ENCODE data around the gene SYMPK.
"Not testable (repeated sequence)": the region's sequence is repeated elsewhere in the genome, so short reads cannot be mapped to it uniquely, and the experiment has no call there.

SYMPK gene

GRCh38 chr19:45885556-45886426 lies 22.8 kb upstream of the SYMPK start, which contains the start of gene IRF2BP1:
Gene IRF2BP1, minus strand, starts transcription at chr19:45886141. Its CDS starts 367 bp downstream, at chr19:45885774.
- DNase-seq (ENCODE audit: low read depth) = peak; percentile 80

DNA sequence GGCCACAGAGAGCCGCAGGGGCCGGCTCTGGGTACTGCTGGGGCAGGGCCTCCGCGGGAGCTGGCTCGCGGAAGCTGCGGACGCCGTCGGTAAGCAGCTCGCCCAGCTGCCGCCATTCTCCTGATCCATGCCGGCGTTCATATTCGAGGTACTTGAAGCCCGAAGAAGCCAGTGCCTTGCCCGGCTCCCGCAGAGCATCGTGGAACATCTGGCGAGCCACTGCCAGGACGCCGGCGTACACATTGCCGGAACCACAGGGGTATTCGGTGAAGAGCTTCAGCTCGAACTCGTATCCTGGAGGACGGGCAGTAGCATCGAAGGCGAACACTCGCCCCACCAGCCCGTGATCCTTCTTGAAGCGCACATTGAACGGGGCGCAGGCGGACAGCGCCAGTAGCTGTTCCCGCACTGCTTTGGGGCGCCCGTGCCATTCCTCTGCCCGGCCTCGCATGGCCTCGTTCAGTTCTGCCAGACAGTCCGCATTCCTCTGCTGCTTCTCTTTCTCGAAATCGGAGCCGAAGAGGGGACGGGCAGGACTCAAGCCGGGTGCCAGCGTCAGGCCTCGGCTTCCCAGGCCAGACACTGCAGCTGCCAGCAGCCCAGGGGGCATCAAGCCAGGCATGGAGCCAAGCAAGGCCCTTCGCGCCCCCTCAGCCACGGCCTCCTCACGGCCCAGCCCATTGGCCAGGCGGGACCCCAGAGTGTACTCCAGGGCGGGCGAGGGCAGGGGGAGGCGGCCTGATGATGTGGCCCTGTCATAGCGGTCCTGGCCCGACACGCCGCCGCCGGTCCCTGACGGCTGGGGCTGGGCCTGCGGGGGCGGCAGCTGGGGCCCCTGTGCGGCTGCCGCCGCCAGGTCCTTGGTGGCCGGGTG lies 22.0 kb upstream of the SYMPK start:
- DNase-seq (ENCODE audit: low read depth) = no peak

DNA sequence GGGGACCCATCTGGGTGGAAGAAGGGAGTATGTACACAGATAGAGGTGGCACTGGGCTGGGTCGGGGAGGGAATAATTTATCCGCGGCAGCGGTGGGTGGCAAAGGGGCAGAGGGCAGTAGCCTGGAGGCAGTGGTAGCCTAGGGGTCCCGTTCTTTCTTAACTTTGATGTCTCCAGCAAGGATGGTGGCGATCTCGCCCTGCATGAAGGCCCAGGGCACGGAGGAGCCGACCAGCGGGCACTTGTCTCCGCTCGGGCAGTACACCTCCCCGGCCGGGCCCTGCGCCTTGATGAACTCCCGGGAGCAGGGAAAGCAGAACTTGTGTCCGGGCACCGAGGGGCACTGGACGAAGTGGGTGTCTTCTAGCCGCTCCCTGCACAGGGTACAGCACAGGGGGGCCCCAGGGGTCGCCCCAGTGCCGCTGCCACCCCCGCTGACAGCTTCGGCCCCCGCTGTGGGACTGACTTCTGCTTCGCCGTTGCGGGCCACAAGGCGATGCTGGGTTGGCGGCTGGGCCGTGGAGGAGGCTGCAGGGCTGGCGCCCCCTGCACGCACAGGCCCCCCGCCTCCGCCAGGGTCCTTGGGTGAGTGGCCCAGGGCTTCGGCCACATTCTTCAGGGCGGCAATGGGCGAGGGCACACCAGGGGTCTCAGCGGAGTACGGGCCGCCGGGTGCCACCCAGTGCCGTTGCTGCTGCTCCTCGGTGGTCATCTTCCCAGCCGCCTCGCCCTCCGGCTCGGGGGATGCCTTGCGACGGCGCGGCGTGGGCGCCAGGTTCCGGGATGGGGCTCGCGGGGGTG lies 21.1 kb upstream of the SYMPK start:
- DNase-seq (ENCODE audit: low read depth) = no peak

DNA sequence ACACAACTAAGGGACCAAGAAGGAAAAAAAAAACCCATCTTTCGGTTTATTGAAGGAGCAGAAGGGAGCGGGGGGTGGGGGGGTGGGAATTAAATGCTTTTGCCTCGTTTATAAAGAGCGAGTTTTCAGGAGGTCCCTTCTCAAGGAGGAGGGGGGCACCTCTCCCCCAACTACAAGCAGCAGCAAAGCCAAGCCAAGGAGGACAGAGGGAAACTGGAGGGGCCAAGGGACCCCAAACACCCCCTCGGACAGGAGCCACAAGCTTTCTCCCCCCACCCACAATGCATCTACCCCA lies 20.6 kb upstream of the SYMPK start:
- no peak for DNase-seq (ENCODE audit: low read depth)

GRCh38 chr19:45882652-45883585 lies 20.0 kb upstream of the SYMPK start:
- peak; percentile 79 for DNase-seq (ENCODE audit: low read depth)

- DNase-seq (ENCODE audit: low read depth) = no peak
Observed at GRCh38 chr19:45881909-45882528, 19.1 kb upstream of the SYMPK start.

DNA sequence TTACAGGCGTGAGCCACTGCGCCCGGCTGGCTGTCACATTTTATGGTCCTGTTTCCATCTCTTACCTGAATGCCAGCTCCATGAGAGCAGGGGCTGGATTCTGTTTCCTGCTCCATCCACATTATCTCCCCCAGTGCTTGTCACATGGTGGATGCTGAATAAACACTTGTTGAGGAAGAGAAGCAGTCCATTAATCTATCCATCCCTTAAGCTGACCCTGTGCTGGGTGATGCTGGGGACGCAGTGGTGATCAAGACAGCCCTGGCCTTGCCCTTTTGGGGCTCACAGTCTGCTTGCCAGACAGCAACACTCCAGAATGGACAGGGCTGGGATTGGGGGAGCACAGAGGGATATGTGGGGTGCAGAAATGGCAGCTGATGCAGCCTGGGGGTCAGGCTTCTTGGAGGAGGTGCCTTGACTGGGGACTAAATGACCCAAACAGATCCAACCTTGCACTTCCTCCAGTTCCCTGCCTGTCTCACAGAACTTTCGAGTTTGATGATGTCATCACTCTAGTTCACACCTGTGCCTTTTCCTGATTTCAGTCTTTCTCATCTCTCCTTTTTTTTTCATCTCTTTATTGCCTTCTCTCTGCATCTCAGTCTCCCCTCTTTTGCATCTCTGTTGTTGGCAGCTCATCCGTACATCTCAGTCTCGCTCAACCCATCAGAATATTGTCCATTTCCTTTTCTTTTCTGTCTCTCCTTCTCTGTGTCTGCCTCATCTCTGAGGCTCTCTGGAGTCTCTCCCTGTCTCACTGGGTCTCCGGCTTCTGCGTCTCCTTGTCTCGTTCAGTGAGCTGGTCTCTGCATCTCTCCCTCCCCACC lies 18.3 kb upstream of the SYMPK start:
- DNase-seq (ENCODE audit: low read depth) = no peak

GRCh38 chr19:45879971-45880370 lies 17.0 kb upstream of the SYMPK start:
- no peak for DNase-seq (ENCODE audit: low read depth)

GRCh38 chr19:45879055-45879454 lies 16.1 kb upstream of the SYMPK start:
- no peak for DNase-seq (ENCODE audit: low read depth)

DNA sequence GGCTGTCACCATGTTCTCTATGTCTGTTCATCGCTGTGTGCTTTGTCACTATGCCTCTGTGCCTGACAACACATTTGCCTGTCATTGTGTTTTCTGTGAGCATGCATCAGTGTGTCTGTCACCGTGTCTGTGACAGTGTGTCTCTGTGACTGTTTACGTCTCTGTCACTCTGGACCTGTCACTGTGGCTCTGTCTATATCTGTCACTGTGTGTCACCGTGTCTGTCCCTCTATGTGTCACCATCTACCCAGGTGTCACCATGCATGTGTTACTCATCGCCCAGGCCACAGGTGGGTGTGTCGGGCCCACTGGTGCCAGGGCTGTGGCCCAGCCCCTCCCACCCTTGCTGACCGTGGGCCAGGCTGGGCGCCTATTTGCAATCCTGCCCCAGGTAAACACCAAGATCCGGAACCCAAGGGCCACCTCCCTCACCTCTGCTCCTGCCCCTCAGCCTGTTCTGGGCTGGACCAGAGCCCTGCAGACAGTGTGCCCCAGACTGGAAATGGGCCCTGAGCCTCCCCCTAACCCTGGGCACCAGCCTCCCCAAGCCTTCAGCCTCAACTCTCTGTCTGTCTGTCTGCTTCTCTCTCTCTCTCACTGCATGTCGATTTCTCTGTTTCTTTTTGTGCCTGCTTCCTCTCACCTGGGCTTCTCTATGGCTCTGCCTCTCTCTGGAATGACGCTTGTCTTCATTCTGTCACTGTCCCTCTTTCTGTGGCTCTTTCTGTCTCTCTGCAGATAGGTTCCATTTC lies 15.3 kb upstream of the SYMPK start:
- no peak for DNase-seq (ENCODE audit: low read depth)

DNA sequence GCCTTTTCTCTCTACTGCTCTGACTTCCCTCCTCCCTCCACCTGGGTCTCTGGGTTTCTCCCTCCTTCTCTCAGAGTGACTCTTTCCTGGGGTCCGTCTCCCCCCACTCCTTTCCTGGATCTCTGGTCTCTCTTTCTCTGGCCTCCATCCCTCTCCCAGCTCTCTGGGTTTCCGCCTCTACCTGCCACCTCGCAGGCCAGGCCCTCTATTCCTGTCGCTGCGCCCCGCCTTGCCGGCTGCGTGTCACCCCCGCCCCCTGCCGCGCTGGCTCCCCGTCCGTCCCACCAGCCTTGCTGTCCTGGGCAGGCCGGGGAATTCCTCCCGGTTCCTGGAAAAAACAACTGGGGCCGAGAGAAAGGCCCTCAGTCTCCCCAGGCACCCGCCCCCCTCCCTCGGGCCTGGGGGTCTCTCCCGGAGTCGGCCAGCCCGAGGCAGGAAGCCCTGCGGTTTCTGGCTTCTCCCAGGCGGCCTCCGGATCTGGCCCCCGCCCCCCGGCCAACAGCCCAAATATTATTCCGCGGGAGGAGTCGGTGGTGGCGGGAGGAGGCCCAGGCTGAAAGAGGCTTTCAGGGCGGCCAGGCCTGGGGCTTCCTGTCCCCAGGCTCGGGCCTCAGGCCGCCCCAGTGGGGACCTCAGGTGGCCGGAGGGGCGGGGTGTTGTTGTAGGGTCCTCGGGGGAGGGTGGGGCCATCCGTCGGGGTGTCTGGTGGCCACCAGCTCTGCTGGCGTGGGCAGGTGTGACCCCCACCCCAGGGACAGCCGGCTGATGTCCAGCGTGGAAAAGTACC lies 13.7 kb upstream of the SYMPK start:
- no peak for DNase-seq (ENCODE audit: low read depth)

DNA sequence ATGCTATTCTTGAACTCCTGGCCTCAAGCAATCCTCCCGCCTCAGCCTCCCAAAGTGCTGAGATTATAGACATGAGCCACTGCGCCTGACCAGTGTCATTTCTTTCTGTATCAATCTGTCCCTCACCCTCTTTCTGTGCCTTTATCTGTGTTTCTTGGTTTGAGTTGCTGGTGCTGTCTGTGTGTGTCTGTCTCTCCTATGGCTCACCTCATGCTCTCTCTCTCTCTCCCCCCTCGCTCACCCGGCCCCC lies 13.1 kb upstream of the SYMPK start:
- no peak for DNase-seq (ENCODE audit: low read depth)

DNA sequence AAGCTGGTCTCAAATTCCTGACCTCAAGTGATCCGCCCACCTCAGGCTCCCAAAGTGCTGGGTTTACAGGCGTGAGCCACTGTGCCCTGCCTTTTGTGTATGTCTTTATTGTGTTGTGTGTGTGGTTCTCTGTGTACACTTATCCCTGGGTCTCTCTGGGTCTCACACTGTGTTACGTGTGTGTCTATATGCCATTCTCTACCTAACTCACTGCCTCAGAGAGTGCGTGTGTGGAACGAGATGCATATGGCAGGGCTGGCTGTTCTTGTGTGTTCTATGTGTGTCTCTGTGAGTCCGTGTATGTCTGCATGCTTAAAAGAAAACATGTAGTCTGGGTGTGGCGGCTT lies 11.6 kb upstream of the SYMPK start:
- DNase-seq (ENCODE audit: low read depth) = no peak

- no peak for DNase-seq (ENCODE audit: low read depth)
Observed at GRCh38 chr19:45873219-45873772, 10.3 kb upstream of the SYMPK start.

DNA sequence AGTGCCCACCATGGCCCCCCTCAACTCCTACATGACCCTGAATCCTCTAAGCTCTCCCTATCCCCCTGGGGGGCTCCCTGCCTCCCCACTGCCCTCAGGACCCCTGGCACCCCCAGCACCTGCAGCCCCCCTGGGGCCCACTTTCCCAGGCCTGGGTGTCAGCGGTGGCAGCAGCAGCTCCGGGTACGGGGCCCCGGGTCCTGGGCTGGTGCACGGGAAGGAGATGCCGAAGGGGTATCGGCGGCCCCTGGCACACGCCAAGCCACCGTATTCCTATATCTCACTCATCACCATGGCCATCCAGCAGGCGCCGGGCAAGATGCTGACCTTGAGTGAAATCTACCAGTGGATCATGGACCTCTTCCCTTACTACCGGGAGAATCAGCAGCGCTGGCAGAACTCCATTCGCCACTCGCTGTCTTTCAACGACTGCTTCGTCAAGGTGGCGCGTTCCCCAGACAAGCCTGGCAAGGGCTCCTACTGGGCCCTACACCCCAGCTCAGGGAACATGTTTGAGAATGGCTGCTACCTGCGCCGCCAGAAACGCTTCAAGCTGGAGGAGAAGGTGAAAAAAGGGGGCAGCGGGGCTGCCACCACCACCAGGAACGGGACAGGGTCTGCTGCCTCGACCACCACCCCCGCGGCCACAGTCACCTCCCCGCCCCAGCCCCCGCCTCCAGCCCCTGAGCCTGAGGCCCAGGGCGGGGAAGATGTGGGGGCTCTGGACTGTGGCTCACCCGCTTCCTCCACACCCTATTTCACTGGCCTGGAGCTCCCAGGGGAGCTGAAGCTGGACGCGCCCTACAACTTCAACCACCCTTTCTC lies 9.4 kb upstream of the SYMPK start:
- no peak for DNase-seq (ENCODE audit: low read depth)

DNA sequence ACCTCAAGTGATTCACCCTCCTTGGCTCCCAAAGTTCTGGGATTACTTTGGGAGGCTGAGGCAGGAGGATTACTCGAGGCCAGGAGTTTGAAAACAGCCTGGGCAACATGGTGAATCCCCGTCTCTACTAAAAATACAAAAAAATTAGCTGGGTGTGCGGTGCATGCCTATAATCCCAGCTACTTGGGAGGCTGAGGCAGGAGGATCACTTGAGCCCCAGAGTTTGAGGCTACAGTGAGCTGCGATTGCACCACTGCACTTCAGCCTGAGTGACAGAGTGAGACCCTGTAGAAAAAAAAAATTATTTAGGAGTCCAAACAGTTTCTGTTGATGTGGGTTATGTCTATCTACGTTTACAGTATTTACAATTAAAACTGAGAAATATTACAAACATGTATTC lies 7.9 kb upstream of the SYMPK start:
- no peak for DNase-seq (ENCODE audit: low read depth)

DNA sequence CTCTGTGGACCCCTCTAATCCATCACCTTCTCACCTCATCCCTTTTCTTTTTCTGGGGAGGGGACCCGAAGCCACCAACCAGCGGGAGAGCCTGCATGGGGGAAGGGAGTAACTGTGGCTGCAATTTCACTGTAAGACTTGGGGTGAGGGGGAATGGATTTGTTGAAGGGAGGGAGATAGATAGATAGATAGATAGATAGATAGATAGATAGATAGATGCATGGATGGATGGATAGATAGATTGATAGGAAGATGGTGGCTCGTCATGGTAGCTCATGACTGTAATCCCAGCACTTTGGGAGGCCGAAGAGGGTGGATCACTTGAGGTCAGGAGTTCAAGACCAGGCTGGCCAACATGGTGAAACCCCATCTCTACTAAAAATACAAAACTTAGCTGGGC lies 4.3 kb upstream of the SYMPK start:
- DNase-seq (ENCODE audit: low read depth) = not testable (repeated sequence)

Data from activated T-cell treated with anti-CD3 and anti-CD28 coated beads for 24 hours (primary cell).